NCI-H345 treated with DMSO at 0.1 percent for 48 hours (cell line): ENCODE measurements around the gene ATG4D.
"Not testable (repeated sequence)": the region's sequence is repeated elsewhere in the genome, so short reads cannot be mapped to it uniquely, and the experiment has no call there.

Source experiments
- DNase-seq: peaks from one replicate; lab custom pipeline; 2025; ENCODE audit not compliant: unreplicated experiment; lab: John Stamatoyannopoulos, UW

The ATG4D gene

GRCh38 chr19:10551006-10551405 is 7.3 kb downstream of the ATG4D start:
- not testable (repeated sequence) for DNase-seq

GRCh38 chr19:10551698-10552301 is 8.1 kb downstream of the ATG4D start:
- no peak for DNase-seq

GRCh38 chr19:10552510-10553053 is 8.9 kb downstream of the ATG4D start:
- DNase-seq, result peak; percentile 11

GRCh38 chr19:10553087-10553667 is 9.5 kb downstream of the ATG4D start:
- DNase-seq, result no peak

- no peak for DNase-seq
These were observed 10.3 kb downstream of the ATG4D start for GRCh38 chr19:10553943-10554381.

GRCh38 chr19:10554760-10555609 is 11.3 kb downstream of the ATG4D start:
- no peak for DNase-seq

GRCh38 chr19:10555610-10555973 is 11.9 kb downstream of the ATG4D start:
- DNase-seq, result no peak

- no peak for DNase-seq
These were observed 14.0 kb downstream of the ATG4D start for GRCh38 chr19:10557603-10558197.

- DNase-seq, result no peak
These were observed 16.4 kb downstream of the ATG4D start for GRCh38 chr19:10560154-10560553.

GRCh38 chr19:10562609-10563008 is 18.9 kb downstream of the ATG4D start:
- DNase-seq, result no peak

- DNase-seq, result no peak
These were observed 21.4 kb downstream of the ATG4D start for GRCh38 chr19:10565028-10565566.

GRCh38 chr19:10565567-10566407 is 22.1 kb downstream of the ATG4D start, which contains the start of gene KRI1:
Gene KRI1 (minus strand): TSS chr19:10566010. CDS start chr19:10565999, 11 bp downstream.
- peak; percentile 93 for DNase-seq

- no peak for DNase-seq
These were observed 22.6 kb downstream of the ATG4D start for GRCh38 chr19:10566408-10566657.

GRCh38 chr19:10566658-10567410 is 23.1 kb downstream of the ATG4D start:
- DNase-seq, result no peak

- DNase-seq, result no peak
These were observed 24.0 kb downstream of the ATG4D start for GRCh38 chr19:10567656-10568055.

- DNase-seq, result no peak
These were observed 24.5 kb downstream of the ATG4D start for GRCh38 chr19:10568062-10568825.

GRCh38 chr19:10568826-10569651 is 25.3 kb downstream of the ATG4D start, which contains the start of gene CDKN2D:
Gene CDKN2D (minus strand): TSS chr19:10568979. CDS start chr19:10568653, 326 bp downstream.
- DNase-seq, result peak; percentile 96

GRCh38 chr19:10573793-10574192 is 30.1 kb downstream of the ATG4D start:
- not testable (repeated sequence) for DNase-seq
